ENCODE results near the gene ATN1. TPM values are rescaled to one million over a fixed set of nuclear protein-coding genes. Genes with fewer than 3 reads are reported as not detected.
A peak's percentile ranks its signal among the peaks of the same experiment; 100 is the strongest.
"Not testable (repeated sequence)": the region's sequence is repeated elsewhere in the genome, so short reads cannot be mapped to it uniquely, and the experiment has no call there.

ATN1 gene
- total RNA-seq (2014; rRNA removed; shearing (Covaris generic)) (0.98 and 3.1 TPM in 2 replicates), total RNA-seq (2022) (4.9 and 6.7 TPM in 2 replicates), Bru-seq, nascent RNA (percentile 42 among the genes with signal in this experiment), BruChase-seq, experiment 1, labeled RNA remaining after a 6-hour chase (percentile 45 among the genes with signal in this experiment), BruChase-seq, experiment 2, labeled RNA remaining after a 2-hour chase (percentile 48 among the genes with signal in this experiment)
- long read RNA-seq, partial matches to known transcripts, result 3 of 59 reads
- long read RNA-seq, other reads (novel, unspliced or antisense), result 56 of 59 reads

- no peaks in the 10 kb centered on the region for H4K20me1 ChIP-seq (ENCODE audit: insufficient read depth, low read length)
- DNase-seq (ENCODE audit: low spot score), result no peak
- intact Hi-C loops (cut with micrococcal nuclease; ENCODE audit: unreplicated experiment), result no loop called here
- TF ChIP-seq CTCF (conservative IDR thresholded peaks at IDR 0.05; ENCODE audit: low read length) (no peak), EZH2phosphoT487 (IDR thresholded peaks at IDR 0.05; ENCODE audit: borderline replicate concordance, low read depth, low read length) (peak; percentile 78; the same call in 1 of the 2 replicates)
- H3K9me3 ChIP-seq (ENCODE audit: low read length), result no peaks in the 10 kb centered on the region
- H3K9me2 ChIP-seq (ENCODE audit: insufficient read depth, low read length), result no peaks in the 10 kb centered on the region
- ChIA-PET CTCF (ENCODE audit: unreplicated experiment) (no interaction called here), POLR2A (interaction anchor here (0.6 kb wide), 1 partner anchor 166 kb away, joined by 3 read pairs; no protein-coding TSS in a partner anchor)
- H3K79me2 ChIP-seq (ENCODE audit: insufficient read depth, low read depth, low read length), result no peaks in the 10 kb centered on the region
- H3K27ac ChIP-seq (ENCODE audit: low read depth, low read length, poor library complexity, severe bottlenecking), result no peak within 1 kb of the TSS
- H3K4me3 ChIP-seq (ENCODE audit: low read depth, low read length, poor library complexity, severe bottlenecking), result peak within 1 kb of the TSS; percentile 58
- BruUV-seq (replicated peaks), result no TSS peak
- no peaks in the 10 kb centered on the region for H3K36me3 ChIP-seq (ENCODE audit: insufficient read depth, low read length)
- H2AFZ ChIP-seq (ENCODE audit: low read length), result no peak within 1 kb of the TSS
- peaks cover 32% of the 10 kb centered on the region for H3K4me1 ChIP-seq (ENCODE audit: insufficient read depth, low read length, poor library complexity, severe bottlenecking)
- H3K4me2 ChIP-seq (ENCODE audit: low read length), result peak within 1 kb of the TSS; percentile 67
These were observed at the start of gene ATN1 for GRCh38 chr12:6927379-6928021. Gene ATN1, plus strand, starts transcription at chr12:6927959. Its CDS starts 6,043 bp downstream, at chr12:6934002.

GRCh38 chr12:6879824-6880223, 47.9 kb upstream of the ATN1 start:
- H3K9me2 ChIP-seq (ENCODE audit: insufficient read depth, low read length); H2AFZ ChIP-seq (ENCODE audit: low read length); BruUV-seq (replicated peaks); H3K9me3 ChIP-seq (ENCODE audit: low read length); DNase-seq (ENCODE audit: low spot score); H3K79me2 ChIP-seq (ENCODE audit: insufficient read depth, low read depth, low read length); intact Hi-C loops (cut with micrococcal nuclease; ENCODE audit: unreplicated experiment); H3K4me2 ChIP-seq (ENCODE audit: low read length); H4K20me1 ChIP-seq (ENCODE audit: insufficient read depth, low read length); H3K4me3 ChIP-seq (ENCODE audit: low read depth, low read length, poor library complexity, severe bottlenecking); H3K4me1 ChIP-seq (ENCODE audit: insufficient read depth, low read length, poor library complexity, severe bottlenecking); CTCF ChIA-PET (ENCODE audit: unreplicated experiment); H3K27ac ChIP-seq (ENCODE audit: low read depth, low read length, poor library complexity, severe bottlenecking): not testable (repeated sequence)
- peaks cover 20% of the 10 kb centered on the region; the same call in 1 of the 2 replicates for H3K36me3 ChIP-seq (ENCODE audit: insufficient read depth, low read length)
- POLR2A ChIA-PET, result interaction anchor here (0.6 kb wide), 1 partner anchor 14 kb away, joined by 5 read pairs; no protein-coding TSS in a partner anchor

GRCh38 chr12:6883252-6883651, 44.5 kb upstream of the ATN1 start:
- no peak overlapping the region for H3K4me2 ChIP-seq (ENCODE audit: low read length)
- H3K9me3 ChIP-seq (ENCODE audit: low read length), result no peaks in the 10 kb centered on the region
- peaks cover 9% of the 10 kb centered on the region for H3K4me1 ChIP-seq (ENCODE audit: insufficient read depth, low read length, poor library complexity, severe bottlenecking)
- CTCF ChIA-PET (ENCODE audit: unreplicated experiment), result no interaction called here
- BruUV-seq (replicated peaks), result no TSS peak
- H3K79me2 ChIP-seq (ENCODE audit: insufficient read depth, low read depth, low read length), result no peaks in the 10 kb centered on the region
- H3K27ac ChIP-seq (ENCODE audit: low read depth, low read length, poor library complexity, severe bottlenecking), result no peak overlapping the region
- TF ChIP-seq EZH2phosphoT487 (IDR thresholded peaks at IDR 0.05; ENCODE audit: borderline replicate concordance, low read depth, low read length) (no peak), CTCF (conservative IDR thresholded peaks at IDR 0.05; ENCODE audit: low read length) (no peak)
- H2AFZ ChIP-seq (ENCODE audit: low read length), result no peak overlapping the region
- POLR2A ChIA-PET, result interaction anchor here (0.7 kb wide), 2 partner anchors 10 to 115 kb away, joined by 3 read pairs; partner anchors contain the start of gene SPSB2
- DNase-seq (ENCODE audit: low spot score), result no peak
- peaks cover 16% of the 10 kb centered on the region; the same call in 1 of the 2 replicates for H3K36me3 ChIP-seq (ENCODE audit: insufficient read depth, low read length)
- intact Hi-C loops (cut with micrococcal nuclease; ENCODE audit: unreplicated experiment), result no loop called here
- H4K20me1 ChIP-seq (ENCODE audit: insufficient read depth, low read length), result no peaks in the 10 kb centered on the region
- no peak overlapping the region for H3K4me3 ChIP-seq (ENCODE audit: low read depth, low read length, poor library complexity, severe bottlenecking)
- no peaks in the 10 kb centered on the region for H3K9me2 ChIP-seq (ENCODE audit: insufficient read depth, low read length)

Measured in OCI-LY7 (cell line).